ENCODE data around the gene NANP.

Gene NANP

GRCh38 chr20:25571240-25571639 is 52.6 kb downstream of the NANP start:
- no peak for DNase-seq (ENCODE audit: low spot score)

- DNase-seq (ENCODE audit: low spot score): no peak
Measured at GRCh38 chr20:25570148-25570530, 53.7 kb downstream of the NANP start.

GRCh38 chr20:25567286-25567685 is 56.5 kb downstream of the NANP start:
- DNase-seq (ENCODE audit: low spot score): no peak

- DNase-seq (ENCODE audit: low spot score): no peak
Measured at GRCh38 chr20:25566821-25567220, 57.0 kb downstream of the NANP start.

- no peak for DNase-seq (ENCODE audit: low spot score)
Measured at GRCh38 chr20:25565578-25566157, 58.1 kb downstream of the NANP start.

- no peak for DNase-seq (ENCODE audit: low spot score)
Measured at GRCh38 chr20:25563876-25564275, 59.9 kb downstream of the NANP start.

GRCh38 chr20:25563362-25563761 is 60.5 kb downstream of the NANP start:
- DNase-seq (ENCODE audit: low spot score): no peak

All from iPS-NIHi11 (cell line).